Measurements from ENCODE around the gene KRTAP5-10.

DNA sequence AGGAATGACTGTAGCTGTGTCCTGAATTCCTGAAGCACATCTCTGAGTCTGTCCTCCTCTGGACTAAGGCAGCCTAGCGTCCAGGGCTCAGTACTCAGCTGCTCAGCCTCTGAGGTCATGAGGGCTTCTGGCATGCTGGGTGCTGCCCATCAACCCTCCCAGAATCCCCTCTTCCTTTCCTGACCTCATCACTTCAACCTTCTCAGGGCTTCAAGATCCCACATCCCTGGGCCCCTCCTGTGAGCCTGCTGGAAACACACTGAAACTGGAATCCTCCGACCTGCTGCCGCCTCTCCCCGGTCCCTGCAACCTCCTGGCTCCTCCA, 26.7 kb upstream of the KRTAP5-10 start:
- no peak for TF ChIP-seq POLR2A (IDR thresholded peaks at IDR 0.05)
- TF ChIP-seq, protein P1, sequence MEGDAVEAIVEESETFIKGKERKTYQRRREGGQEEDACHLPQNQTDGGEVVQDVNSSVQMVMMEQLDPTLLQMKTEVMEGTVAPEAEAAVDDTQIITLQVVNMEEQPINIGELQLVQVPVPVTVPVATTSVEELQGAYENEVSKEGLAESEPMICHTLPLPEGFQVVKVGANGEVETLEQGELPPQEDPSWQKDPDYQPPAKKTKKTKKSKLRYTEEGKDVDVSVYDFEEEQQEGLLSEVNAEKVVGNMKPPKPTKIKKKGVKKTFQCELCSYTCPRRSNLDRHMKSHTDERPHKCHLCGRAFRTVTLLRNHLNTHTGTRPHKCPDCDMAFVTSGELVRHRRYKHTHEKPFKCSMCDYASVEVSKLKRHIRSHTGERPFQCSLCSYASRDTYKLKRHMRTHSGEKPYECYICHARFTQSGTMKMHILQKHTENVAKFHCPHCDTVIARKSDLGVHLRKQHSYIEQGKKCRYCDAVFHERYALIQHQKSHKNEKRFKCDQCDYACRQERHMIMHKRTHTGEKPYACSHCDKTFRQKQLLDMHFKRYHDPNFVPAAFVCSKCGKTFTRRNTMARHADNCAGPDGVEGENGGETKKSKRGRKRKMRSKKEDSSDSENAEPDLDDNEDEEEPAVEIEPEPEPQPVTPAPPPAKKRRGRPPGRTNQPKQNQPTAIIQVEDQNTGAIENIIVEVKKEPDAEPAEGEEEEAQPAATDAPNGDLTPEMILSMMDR (IDR thresholded peaks at IDR 0.05): no peak
